ENCODE results near the gene FAM184A.

DNA sequence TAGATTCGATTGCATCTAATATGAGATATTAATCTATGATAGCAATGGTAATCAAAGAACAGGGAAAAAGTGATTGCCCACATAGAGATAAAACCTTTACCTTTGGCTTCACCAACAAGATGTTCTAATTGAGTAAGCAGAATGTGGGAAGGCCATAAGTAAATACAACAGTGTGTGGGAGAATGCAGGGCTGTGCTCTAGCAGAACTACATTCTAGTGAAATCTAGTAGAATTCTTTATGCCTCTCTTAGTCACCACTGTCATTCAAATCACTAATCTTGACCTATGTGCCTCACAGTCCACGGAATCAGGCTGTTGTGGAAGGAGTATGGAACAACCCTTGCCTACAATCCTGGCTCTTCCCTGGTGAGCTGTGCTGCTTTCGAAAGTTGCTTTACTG lies 113.1 kb downstream of the FAM184A start:
- TF ChIP-seq POLR2A (IDR thresholded peaks at IDR 0.05) = no peak
- TF ChIP-seq, protein P1, sequence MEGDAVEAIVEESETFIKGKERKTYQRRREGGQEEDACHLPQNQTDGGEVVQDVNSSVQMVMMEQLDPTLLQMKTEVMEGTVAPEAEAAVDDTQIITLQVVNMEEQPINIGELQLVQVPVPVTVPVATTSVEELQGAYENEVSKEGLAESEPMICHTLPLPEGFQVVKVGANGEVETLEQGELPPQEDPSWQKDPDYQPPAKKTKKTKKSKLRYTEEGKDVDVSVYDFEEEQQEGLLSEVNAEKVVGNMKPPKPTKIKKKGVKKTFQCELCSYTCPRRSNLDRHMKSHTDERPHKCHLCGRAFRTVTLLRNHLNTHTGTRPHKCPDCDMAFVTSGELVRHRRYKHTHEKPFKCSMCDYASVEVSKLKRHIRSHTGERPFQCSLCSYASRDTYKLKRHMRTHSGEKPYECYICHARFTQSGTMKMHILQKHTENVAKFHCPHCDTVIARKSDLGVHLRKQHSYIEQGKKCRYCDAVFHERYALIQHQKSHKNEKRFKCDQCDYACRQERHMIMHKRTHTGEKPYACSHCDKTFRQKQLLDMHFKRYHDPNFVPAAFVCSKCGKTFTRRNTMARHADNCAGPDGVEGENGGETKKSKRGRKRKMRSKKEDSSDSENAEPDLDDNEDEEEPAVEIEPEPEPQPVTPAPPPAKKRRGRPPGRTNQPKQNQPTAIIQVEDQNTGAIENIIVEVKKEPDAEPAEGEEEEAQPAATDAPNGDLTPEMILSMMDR (IDR thresholded peaks at IDR 0.05) = no peak

Data from breast epithelium (tissue), 3 donors.